Coronary artery (tissue), 2 donors: Measurements from ENCODE around the gene SH3BGRL2.

Experiments
- DNase-seq: peaks from one replicate; pipeline ENCODE4 v3.0.0-alpha.2; 2017; ENCODE audit warnings: low spot score
- H3K27ac ChIP-seq, 2 donors: fragments of 200-600 bp; sonication (generic); one replicate each; pipeline ENCODE4 v1.5.1; 2016 to 2019
- H3K4me3 ChIP-seq: fragments of 200-600 bp; sonication (generic); 2 replicates; pipeline ENCODE4 v1.5.1; 2016; ENCODE audit warnings: mild to moderate bottlenecking, moderate library complexity
- CTCF ChIP-seq: fragments of 200-600 bp; sonication (generic); IDR thresholded peaks from one replicate; pipeline ENCODE4 v1.5.1; 2019; ENCODE audit warnings: antibody characterized with exemption

The SH3BGRL2 gene

GRCh38 chr6:79717989-79718388, 86.9 kb downstream of the SH3BGRL2 start:
- Histone ChIP-seq H3K4me3 (no peak overlapping the region), H3K27ac (no peak overlapping the region)
- TF ChIP-seq CTCF = no peak
- DNase-seq = no peak

GRCh38 chr6:79718509-79719247, 87.5 kb downstream of the SH3BGRL2 start:
- no peak overlapping the region for H3K4me3 ChIP-seq
- no peak for DNase-seq
- no peak for TF ChIP-seq CTCF

GRCh38 chr6:79719248-79719960, 88.3 kb downstream of the SH3BGRL2 start:
- no peak for DNase-seq
- Histone ChIP-seq H3K4me3 (no peak overlapping the region), H3K27ac (no peak overlapping the region)
- TF ChIP-seq CTCF = no peak

More at GRCh38 chr6:79718509-79719247, 87.5 kb downstream of the SH3BGRL2 start:
- H3K27ac ChIP-seq = no peak overlapping the region

GRCh38 chr6:79724816-79725215, 93.7 kb downstream of the SH3BGRL2 start:
- no peak for TF ChIP-seq CTCF
- H3K27ac ChIP-seq = no peak overlapping the region
- H3K4me3 ChIP-seq = no peak overlapping the region
- no peak for DNase-seq

GRCh38 chr6:79731471-79731870, 100.3 kb downstream of the SH3BGRL2 start:
- TF ChIP-seq CTCF = no peak
- Histone ChIP-seq H3K27ac (no peak overlapping the region), H3K4me3 (no peak overlapping the region)
- no peak for DNase-seq

- Histone ChIP-seq H3K27ac (no peak overlapping the region), H3K4me3 (no peak overlapping the region)
- DNase-seq = no peak
- no peak for TF ChIP-seq CTCF
These were observed 102.3 kb downstream of the SH3BGRL2 start for GRCh38 chr6:79733388-79733787.

GRCh38 chr6:79734374-79734773, 103.2 kb downstream of the SH3BGRL2 start:
- DNase-seq = no peak
- H3K27ac ChIP-seq = no peak overlapping the region
- TF ChIP-seq CTCF = no peak
- H3K4me3 ChIP-seq = no peak overlapping the region
